DND-41 (cell line): Measurements from ENCODE around the gene PPFIBP2.

ENCODE experiments used
- EZH2 ChIP-seq: IDR thresholded peaks from 3 replicates; pipeline ENCODE4 v1.6.1; 2012; ENCODE audit warnings: borderline replicate concordance, low read depth, mild to moderate bottlenecking, moderate library complexity, low read length, inconsistent platforms; ENCODE audit not compliant: severe bottlenecking
- TF ChIP-seq, protein P1 (sequence below): IDR thresholded peaks from 2 replicates; pipeline ENCODE4 v1.5.1; 2012; ENCODE audit warnings: borderline replicate concordance, low read length, moderate library complexity, mild to moderate bottlenecking; ENCODE audit not compliant: poor library complexity, severe bottlenecking; ENCODE audit errors: extremely low read depth

DNA sequence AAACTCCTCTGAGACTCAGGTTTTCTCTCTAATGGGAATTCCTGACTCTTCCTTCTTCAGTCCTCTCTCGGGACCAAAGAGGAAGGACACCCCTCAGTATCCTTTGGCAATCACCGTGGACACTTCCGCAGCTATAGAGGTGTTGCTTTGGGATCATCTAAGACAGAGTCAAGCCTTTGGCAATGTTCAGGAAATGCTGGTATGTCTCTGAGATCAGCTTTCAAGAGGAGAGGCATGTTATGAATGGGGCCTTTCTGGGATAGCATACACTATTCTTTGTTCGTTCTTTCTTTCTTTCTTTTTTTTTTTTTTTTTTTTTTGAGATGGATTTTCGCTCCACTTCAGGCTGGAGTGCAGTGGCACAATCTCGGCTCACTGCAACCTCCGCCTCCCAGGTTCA is 42.7 kb upstream of the PPFIBP2 start:
- no peak for TF ChIP-seq EZH2
- TF ChIP-seq, protein P1, sequence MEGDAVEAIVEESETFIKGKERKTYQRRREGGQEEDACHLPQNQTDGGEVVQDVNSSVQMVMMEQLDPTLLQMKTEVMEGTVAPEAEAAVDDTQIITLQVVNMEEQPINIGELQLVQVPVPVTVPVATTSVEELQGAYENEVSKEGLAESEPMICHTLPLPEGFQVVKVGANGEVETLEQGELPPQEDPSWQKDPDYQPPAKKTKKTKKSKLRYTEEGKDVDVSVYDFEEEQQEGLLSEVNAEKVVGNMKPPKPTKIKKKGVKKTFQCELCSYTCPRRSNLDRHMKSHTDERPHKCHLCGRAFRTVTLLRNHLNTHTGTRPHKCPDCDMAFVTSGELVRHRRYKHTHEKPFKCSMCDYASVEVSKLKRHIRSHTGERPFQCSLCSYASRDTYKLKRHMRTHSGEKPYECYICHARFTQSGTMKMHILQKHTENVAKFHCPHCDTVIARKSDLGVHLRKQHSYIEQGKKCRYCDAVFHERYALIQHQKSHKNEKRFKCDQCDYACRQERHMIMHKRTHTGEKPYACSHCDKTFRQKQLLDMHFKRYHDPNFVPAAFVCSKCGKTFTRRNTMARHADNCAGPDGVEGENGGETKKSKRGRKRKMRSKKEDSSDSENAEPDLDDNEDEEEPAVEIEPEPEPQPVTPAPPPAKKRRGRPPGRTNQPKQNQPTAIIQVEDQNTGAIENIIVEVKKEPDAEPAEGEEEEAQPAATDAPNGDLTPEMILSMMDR, result no peak
